Gastrocnemius medialis (tissue), 4 donors: ENCODE data around the gene ELOVL2. TPM values are rescaled to one million over a fixed set of nuclear protein-coding genes. Genes with fewer than 3 reads are reported as not detected.

Source experiments
- ATAC-seq, 2 donors: fragments of 150-250 bp; one replicate each; pipeline ENCODE4 v1.9.1; 2016
- DNase-seq, 2 donors: peaks; one replicate each; pipeline ENCODE4 v3.0.0-alpha.2; 2019
- H3K27ac ChIP-seq, 4 donors: fragments of 200-600 bp; sonication (generic); 1 replicate in 1 of 4; 2 replicates in 3 of 4; pipeline ENCODE4 v1.5.1; 2016 to 2018; ENCODE audit warnings: mild to moderate bottlenecking in 2 of 4, moderate library complexity in 1 of 4
- H3K27me3 ChIP-seq, 3 donors: fragments of 200-600 bp; sonication (generic) in 2 of 3; 1 replicate in 1 of 3; 2 replicates in 2 of 3; pipeline versions ENCODE4 v1.5.1 to v1.6.0; 2016 to 2019; ENCODE audit warnings: mild to moderate bottlenecking in 1 of 3, moderate library complexity in 1 of 3
- H3K36me3 ChIP-seq, 2 donors: fragments of 200-600 bp; sonication (generic) in 1 of 2; one replicate each; pipeline ENCODE4 v1.5.1; 2017 to 2018
- H3K4me1 ChIP-seq, 2 donors: fragments of 200-600 bp; sonication (generic) in 1 of 2; one replicate each; pipeline ENCODE4 v1.5.1; 2016 to 2017; ENCODE audit warnings: mild to moderate bottlenecking in 2 of 2
- H3K4me3 ChIP-seq, 4 donors: fragments of 200-600 bp; sonication (generic) in 3 of 4; 1 replicate in 1 of 4; 2 replicates in 3 of 4; pipeline ENCODE4 v1.5.1; 2016 to 2019; ENCODE audit warnings: mild to moderate bottlenecking in 2 of 4
- H3K9me3 ChIP-seq, 3 donors: fragments of 200-600 bp; sonication (generic) in 2 of 3; 1 replicate in 1 of 3; 2 replicates in 2 of 3; pipeline ENCODE4 v1.5.1; 2016 to 2019
- POLR2A ChIP-seq, 2 donors: fragments of 450-650 bp; IDR thresholded peaks; one replicate each; pipeline ENCODE4 v1.6.1; 2017; ENCODE audit warnings: antibody characterized with exemption in 2 of 2, mild to moderate bottlenecking in 2 of 2, moderate library complexity in 2 of 2
- in situ Hi-C, 4 donors: fragments of 200-750 bp; cut with MboI; loops; one replicate each; pipeline versions ENCODE4 v1.15.0 to v1.8.0; 2017; ENCODE audit warnings: low sequenced_read_pairs in 4 of 4
- intact Hi-C: fragments of 100-400 bp; cut with DNase I; formaldehyde crosslinking; loops from one replicate; pipeline ENCODE4 v1.15.1; 2023; ENCODE audit warnings: low total_unique reads
- total RNA-seq, 4 donors: library from RNA; depleted of rRNA; stranded (reverse); fragments of >200 nt; gene quantifications; one replicate each; pipeline versions ENCODE4 v1.1.0 to v1.2.3, GENCODE V29; 2016
- TF ChIP-seq, protein P1 (sequence below), 5 experiments: fragments of 450-650 bp in 3 of 5; fragments of 200-600 bp in 2 of 5; sonication (generic) in 2 of 5; IDR thresholded peaks in 4 of 5; conservative IDR thresholded peaks in 1 of 5; 1 replicate in 4 of 5; 2 replicates in 1 of 5; pipeline ENCODE4 v1.5.1; 2016 to 2019; ENCODE audit warnings: antibody characterized with exemption in 5 of 5, mild to moderate bottlenecking in 3 of 5, moderate library complexity in 3 of 5

Gene ELOVL2
- total RNA-seq, 4 donors from 2014 or later: 0.07 to 1.1 (median 0.31) TPM

DNA sequence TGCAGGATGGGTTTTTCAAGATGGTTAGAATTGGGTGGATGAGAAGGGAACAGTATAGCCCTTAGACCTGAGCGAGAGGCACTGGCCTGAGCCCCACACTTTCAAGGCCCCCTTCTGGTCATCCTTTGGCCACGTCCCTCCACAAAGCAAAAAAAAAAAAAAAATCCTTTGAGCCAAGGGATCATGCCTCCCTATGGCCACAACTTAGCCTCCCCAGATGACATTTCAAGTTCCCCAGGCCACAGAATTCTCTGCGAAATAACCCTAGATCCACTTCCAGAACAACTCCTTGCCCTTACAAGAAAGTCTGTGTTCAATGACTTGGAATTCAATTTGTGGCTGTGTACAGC is 30.4 kb downstream of the ELOVL2 start:
- no peaks in the 10 kb centered on the region for H3K4me1 ChIP-seq
- H3K4me3 ChIP-seq: no peak overlapping the region
- H3K9me3 ChIP-seq: no peaks in the 10 kb centered on the region
- intact Hi-C loops (no loop called here), in situ Hi-C loops (no loop called here)
- H3K27me3 ChIP-seq: peaks cover 0 to 3% (median 0%) of the 10 kb centered on the region in 3 donors
- ATAC-seq: no peak
- TF ChIP-seq, protein P1, sequence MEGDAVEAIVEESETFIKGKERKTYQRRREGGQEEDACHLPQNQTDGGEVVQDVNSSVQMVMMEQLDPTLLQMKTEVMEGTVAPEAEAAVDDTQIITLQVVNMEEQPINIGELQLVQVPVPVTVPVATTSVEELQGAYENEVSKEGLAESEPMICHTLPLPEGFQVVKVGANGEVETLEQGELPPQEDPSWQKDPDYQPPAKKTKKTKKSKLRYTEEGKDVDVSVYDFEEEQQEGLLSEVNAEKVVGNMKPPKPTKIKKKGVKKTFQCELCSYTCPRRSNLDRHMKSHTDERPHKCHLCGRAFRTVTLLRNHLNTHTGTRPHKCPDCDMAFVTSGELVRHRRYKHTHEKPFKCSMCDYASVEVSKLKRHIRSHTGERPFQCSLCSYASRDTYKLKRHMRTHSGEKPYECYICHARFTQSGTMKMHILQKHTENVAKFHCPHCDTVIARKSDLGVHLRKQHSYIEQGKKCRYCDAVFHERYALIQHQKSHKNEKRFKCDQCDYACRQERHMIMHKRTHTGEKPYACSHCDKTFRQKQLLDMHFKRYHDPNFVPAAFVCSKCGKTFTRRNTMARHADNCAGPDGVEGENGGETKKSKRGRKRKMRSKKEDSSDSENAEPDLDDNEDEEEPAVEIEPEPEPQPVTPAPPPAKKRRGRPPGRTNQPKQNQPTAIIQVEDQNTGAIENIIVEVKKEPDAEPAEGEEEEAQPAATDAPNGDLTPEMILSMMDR (IDR thresholded peaks at IDR 0.05 in 4 of 5, conservative IDR thresholded peaks at IDR 0.05 in 1 of 5): no peak
- no peak for TF ChIP-seq POLR2A (IDR thresholded peaks at IDR 0.05)
- H3K27ac ChIP-seq: no peak overlapping the region
- no peaks in the 10 kb centered on the region for H3K36me3 ChIP-seq
- DNase-seq: no peak

DNA sequence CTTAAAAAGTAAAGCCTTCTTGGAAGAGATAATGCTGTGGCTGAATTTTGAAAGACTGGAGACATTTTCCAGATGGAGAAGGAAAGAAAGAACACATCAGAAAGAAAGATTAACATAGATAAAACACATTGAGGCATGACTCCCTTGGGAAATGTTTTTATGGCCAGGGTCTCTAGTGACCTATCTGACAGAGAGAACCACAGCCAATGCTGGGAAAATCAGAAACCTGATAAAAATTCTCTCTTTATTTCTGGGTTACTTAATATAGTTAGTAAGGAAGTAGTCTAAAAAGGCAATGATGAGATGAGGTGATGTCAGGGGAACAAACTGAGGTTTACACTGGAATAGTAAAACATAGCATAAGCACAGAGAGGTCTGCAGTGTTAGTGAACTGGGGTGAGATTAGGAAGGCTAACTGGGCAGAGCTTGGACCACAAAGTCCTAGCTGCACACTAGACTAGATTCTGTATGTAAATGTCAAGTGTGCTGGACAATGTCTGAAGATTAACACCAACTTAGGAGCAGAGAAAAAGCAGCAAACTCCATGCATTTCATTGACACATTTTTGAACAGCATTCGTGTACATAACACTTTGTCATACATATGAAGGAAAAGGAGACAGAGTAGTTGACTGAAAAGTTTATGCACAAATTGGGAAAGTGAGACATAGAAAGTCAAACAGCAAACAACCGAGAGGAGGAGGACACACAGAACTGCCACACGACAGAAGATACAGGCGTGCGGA is 31.0 kb downstream of the ELOVL2 start:
- no peak for ATAC-seq

DNA sequence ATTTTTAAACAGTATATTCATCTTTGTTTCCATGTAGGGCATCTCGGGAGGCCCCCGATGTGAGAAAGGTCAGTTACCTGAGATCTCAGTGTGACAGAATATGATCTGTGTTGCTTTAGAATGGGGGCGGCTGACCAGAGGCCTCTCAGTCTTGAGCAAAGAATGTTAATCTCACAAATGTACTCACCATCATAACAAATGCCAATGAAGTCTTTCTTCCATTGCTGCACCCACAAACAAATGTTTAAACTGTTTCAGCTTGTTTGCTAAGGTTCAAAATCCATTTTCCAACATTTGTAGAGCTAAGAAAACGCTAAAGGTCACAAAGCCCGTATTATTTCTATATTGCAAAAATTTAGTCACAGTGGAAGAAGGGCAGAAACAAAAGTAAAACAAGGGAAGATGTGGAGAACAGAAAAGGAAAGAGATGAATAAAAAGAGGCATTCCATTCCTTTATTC is 31.8 kb downstream of the ELOVL2 start:
- in situ Hi-C loops (no loop called here), intact Hi-C loops (no loop called here)
- H3K9me3 ChIP-seq: no peaks in the 10 kb centered on the region
- H3K27ac ChIP-seq: no peak overlapping the region
- TF ChIP-seq, protein P1 (IDR thresholded peaks at IDR 0.05 in 4 of 5, conservative IDR thresholded peaks at IDR 0.05 in 1 of 5): no peak
- TF ChIP-seq POLR2A (IDR thresholded peaks at IDR 0.05): no peak
- DNase-seq (no peak), ATAC-seq (no peak)
- H3K4me1 ChIP-seq: no peaks in the 10 kb centered on the region
- H3K36me3 ChIP-seq: no peaks in the 10 kb centered on the region
- H3K4me3 ChIP-seq: no peak overlapping the region
- H3K27me3 ChIP-seq: peaks cover 0 to 3% (median 0%) of the 10 kb centered on the region in 3 donors

More for the DNA sequence above, 31.0 kb downstream of the ELOVL2 start:
- TF ChIP-seq, protein P1 (IDR thresholded peaks at IDR 0.05 in 4 of 5, conservative IDR thresholded peaks at IDR 0.05 in 1 of 5): no peak
- no peak for TF ChIP-seq POLR2A (IDR thresholded peaks at IDR 0.05)
- H3K9me3 ChIP-seq: no peaks in the 10 kb centered on the region
- DNase-seq: no peak
- in situ Hi-C loops (no loop called here), intact Hi-C loops (no loop called here)
- no peak overlapping the region for H3K27ac ChIP-seq
- H3K4me3 ChIP-seq: no peak overlapping the region
- peaks cover 0 to 3% (median 0%) of the 10 kb centered on the region in 3 donors for H3K27me3 ChIP-seq
- no peaks in the 10 kb centered on the region for H3K36me3 ChIP-seq
- H3K4me1 ChIP-seq: no peaks in the 10 kb centered on the region

DNA sequence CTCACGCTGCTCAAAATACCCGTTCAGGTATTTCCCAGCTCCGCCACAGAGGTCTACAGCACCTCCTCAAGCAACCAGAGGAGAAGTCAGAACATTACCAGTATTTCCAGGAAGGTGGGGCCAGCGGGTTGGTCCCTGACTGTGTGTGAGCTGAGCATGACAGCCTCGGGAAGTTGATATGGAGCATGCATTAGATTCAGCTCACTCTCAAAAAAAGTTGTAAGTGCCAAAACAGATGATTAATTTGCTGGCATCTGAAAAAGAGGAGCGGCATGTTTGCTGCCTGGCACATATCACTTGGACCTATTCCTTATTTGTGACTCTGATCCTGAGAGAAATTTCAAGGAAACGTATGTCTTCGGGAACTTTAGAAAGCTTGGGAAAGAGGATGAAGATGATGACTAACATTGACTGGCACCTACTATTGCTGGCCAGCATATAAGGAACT is 32.3 kb downstream of the ELOVL2 start:
- H3K4me3 ChIP-seq: no peak overlapping the region
- H3K9me3 ChIP-seq: no peaks in the 10 kb centered on the region
- in situ Hi-C loops (no loop called here), intact Hi-C loops (no loop called here)
- ATAC-seq (no peak), DNase-seq (no peak)
- peaks cover 0 to 3% (median 0%) of the 10 kb centered on the region in 3 donors for H3K27me3 ChIP-seq
- H3K36me3 ChIP-seq: no peaks in the 10 kb centered on the region
- H3K4me1 ChIP-seq: no peaks in the 10 kb centered on the region
- TF ChIP-seq, protein P1 (IDR thresholded peaks at IDR 0.05 in 4 of 5, conservative IDR thresholded peaks at IDR 0.05 in 1 of 5): no peak
- no peak for TF ChIP-seq POLR2A (IDR thresholded peaks at IDR 0.05)
- no peak overlapping the region for H3K27ac ChIP-seq
